Measurements from ENCODE around the gene LTBP2.

The LTBP2 gene

DNA sequence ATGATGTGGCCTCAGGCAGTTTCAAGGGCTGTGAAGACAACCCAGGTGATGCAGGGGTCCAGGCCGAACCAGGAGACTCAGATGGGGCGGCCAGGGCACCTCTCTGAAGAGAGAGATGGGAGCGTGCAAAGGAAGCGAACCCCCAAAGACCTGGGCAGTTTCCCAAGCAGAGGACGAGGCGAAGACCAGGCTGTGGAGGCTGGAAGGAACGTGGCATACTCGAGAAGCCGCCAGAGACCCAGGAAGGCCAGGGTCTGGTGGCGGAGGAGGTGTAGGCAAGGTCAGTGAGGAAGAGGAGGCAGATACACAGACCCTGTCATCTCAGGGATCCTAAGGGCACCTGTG, 24.7 kb downstream of the LTBP2 start:
- no peak for DNase-seq

DNA sequence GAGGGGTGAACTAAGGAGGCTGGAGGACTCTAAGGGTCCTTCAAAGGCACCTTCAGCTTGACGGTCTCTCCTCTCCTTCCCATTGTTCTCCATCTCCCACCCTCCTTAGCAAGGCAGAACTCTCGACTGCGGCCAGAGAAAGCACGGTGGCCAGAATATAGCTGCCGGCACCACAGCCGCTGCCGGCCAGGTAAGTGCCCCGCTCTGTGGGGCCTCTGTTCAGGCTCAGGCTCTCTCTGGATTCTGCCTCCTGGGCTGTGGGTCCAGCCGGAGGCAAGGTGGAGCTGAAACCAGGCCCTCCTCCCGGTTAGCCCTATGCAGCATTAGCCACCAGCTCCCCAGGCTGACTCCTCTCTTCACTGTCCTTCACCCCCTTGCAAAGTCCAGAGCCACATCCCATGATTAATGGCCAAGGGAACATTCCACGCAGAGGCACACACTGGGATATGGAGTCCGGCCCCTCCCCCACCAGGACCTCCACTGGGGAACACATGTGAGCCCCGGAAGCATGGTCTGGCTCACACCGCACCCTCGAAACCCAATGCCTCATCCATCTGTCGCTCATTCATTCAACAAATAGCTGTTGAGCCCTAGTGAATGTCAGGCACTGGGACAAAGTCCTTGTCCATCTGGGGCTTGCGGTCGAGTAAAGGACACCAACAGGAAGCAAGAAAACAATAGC, 25.2 kb downstream of the LTBP2 start:
- DNase-seq, result no peak

DNA sequence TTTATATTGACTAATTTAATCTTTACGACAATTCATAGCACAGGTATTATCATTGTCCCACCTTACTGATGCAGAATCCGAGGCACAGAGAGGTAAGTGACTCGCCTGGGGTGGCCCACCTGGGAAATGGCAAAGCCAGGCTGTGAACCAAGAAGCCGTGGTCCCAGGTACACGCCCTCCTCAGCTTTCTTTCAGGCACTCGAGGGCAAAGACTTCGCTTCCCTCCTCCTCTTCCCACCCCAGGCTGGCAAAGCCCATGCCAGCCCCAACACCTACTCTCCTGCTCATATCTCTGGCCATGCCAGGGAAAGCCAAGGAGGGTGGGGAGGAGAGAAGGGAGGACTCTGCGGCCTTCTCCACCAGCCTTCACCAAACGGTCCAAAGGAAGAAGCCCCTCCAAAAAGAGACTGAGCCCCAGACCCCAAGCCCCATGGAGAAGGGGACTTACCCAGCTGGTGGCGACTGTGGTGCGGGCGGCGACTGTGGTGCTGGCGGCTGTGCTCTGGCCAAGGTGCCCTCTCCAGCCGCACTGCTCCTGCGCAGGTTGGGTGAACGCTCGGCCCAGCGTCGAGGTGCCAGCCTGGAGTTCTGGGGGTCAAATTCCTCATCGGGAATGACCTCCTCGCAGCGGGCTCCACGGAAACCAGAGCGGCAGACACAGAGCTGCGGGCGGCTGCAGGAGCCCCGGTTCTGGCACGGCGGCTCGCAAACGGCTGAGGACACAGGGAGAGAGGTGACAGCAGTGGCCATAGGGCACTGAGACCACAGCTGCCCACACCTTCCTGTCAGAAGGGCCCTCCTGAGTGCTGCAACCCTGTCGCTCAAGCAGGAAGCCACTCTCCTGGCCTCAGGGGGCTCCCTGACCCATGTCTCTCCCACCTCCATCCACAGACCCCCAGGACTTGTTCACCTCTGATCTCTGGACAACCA, 26.4 kb downstream of the LTBP2 start:
- DNase-seq, result no peak

DNA sequence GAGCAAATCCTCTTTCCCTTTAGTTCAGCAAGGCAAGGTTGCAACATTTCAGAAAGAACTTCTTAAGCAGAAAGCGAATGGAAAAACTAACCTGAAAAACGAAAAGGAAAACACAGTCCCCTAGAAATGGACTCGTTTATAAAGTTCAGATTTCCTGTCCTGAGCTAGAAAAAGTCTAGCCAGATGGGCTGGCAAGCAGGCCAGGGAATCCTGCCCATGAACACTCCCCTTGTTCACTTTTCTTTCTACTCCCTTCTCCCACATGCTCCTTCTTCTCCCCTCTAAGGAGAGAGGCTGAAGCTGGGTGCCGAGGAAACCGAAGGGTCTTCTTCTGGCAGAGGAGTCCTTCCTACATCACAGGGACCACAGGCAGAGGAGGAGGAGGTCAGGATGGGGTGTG, 27.1 kb downstream of the LTBP2 start:
- no peak for DNase-seq

DNA sequence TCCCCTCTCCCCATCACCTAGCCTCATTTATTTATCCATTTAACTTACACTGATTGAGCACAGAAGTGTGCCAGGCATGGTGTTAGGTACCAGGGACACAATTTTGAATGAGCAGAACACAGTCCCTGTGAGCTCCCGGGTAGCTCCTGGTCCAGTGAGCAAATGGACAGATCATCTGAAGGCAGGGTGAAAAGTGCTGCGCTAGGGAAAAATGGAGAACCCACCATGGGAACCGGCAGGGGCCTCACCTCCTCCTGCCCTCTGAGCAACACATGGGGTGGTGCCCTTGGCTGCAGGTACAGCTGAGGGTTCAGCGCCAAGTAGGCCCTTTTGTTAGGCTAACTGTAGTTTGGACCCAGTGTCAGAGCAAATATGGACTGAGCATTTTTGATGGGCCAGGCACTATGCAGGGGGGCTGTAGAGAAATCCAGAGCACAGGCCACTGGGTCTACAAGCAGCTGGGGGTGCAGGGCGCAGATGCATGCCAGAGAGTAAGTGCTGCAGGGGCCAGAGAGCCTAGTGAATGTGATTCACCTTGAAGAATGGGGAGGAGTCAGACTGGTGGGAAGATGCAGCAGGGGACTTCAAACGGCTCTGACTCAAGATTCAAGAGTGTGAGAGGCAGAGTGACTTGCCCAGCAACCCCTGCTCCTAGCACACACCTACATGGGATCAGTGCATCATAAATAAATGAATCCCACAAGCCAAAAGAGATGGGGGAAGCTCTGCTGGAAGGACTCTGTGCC, 28.2 kb downstream of the LTBP2 start:
- DNase-seq, result no peak

DNA sequence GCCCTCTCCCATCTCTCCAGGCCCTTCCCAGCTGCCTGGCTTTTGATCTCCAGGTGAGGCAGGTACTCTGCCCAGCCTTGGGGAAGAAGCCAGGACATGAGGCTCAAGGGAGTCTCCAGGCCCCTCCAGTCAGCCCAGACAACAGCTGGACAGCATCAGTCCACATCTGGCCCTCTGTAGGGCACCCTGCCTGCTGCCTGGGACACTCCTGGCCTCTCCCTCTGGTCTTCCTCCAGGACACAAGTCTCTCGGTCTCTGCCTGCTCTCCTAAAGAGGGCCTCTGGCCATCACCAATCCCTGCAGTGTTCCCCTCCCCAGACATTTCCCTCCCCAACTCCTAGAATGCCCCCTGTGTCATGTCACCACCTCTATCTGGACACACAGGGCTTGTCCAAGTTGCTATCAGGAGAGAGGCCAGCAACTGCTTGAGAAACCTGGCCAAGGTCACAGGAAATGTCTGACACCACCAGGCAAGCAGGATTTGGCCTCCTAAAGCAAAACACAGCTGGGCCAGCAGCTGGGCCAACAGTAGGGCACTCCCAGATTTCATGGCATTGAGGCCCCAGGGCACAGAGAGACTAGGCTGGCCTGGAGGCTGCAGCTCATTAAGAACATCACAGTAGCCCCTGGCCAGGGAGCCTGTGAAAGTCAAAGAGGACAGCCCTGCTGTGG, 29.0 kb downstream of the LTBP2 start:
- no peak for DNase-seq

DNA sequence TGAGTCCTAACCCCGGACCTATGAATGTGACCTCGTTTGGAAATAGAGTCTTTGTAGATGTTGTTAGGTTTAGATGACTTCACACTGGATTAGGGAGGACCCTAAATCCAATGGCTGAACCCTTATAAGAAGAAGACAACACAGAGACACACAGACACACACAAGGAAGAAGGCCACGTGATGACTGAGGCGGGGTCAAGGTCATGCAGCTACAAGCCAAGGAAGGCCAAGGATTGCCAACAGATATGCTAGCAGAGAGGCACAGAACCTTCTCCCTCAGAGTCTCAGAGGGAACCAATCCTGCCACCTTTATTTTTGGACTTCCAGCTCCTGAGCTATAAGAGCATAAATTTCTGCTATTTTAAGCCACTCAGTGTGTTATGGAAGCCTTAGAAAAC, 31.8 kb downstream of the LTBP2 start:
- no peak for DNase-seq

DNA sequence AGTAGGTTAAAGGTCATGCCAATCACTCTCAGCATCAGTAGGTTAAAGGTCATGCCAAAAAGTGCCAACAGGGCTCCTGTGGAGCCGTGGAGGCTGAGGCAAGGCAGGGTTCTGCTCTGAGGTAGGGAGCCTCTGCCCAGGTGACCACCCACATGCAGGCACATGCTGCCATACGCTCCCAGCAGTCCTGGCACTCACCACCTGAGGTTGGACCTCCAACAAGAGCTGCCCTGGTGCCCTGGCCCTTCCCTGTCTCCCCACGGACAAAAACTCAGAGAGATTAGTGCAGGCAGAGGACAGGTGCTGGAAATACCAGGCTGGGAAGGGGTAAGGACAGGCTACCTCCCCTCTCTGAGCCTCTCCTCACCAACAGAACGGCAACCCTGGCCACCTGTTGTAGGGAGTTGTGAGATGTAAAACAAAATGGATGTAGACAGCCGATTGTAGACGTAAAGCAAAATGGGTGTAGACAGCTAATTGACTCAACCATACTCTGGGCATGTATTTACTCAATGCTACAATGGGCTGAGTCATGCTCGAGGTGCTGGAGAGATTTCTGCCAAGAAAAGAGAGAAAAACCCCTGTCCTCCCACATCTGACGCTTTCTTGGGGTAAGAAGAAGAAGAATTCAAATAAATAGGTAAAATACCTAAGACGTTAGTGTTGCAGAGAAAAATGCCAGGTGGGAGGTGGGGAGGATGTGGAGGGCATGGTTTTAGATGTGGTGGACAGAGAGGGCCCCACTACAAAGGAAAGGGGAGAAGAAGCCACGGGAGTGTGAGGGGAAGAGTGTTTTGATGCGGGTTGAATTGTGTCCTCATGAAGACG, 32.4 kb downstream of the LTBP2 start:
- DNase-seq, result no peak

DNA sequence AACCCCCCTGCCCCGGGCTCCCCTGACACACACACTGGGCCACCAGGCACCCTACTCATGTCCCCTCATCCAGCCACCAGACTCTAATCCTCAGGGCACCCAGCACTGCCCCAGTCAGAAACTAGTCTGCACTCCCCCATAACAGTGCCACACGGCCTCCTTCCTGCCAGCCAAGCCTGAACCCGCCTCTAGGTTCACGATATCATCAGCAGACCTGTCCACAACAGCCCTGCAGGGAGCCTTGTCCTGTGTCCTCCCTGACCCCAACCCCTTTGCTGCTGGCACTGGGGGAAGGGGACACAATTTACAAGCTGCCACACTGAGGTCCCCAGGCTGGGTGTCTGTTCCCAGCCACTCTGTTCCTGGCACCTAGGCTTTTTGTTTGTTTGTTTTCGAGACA, 33.6 kb downstream of the LTBP2 start:
- no peak for DNase-seq

DNA sequence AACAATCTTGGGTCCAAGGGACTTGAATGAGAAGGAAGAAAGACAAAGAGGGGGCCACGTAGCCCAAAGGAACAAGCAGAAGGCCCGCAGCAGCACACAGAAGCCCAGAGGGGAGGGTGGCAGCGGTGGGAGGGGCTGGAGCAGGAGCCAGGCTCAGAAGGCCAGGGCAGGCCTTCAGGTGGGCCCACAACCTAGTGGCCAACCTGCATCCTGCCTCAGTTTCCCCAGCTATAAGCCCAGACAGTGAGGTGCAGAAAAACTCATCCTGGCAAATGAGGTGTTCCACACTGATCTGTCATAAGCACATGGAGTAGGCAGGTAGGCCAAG, 34.1 kb downstream of the LTBP2 start:
- DNase-seq, result no peak

DNA sequence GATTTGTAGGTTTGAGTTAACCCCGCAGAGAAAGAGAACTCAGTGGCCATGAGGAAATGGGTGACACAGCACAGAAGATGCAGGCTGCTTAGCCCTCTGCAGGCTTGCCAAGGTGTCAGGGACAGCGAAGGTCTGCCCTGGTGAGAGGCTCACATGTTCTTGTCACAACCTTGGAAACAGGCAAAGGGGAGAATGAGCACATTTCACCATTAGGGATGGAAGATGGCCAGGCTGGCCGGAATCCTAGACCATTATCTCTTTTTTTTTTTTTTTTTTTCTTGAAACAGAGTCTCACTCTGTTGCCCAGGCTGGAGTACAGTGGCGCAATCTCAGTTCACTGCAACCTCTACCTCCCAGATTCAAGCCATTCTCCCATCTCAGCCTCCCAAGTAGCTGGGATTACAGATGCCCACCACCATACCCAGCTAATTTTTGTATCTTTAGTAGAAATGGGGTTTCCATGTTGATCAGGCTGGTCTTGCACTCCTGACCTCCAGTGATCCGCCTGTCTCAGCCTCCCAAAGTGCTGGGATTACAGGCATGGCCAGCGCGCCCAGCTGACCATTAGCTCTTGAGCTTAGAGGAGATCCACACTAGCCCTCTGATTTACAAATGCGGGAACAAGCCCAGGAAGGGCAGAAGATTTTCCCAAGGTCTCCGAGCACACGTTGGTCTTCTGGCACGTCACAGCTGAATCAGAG, 34.6 kb downstream of the LTBP2 start:
- no peak for DNase-seq

DNA sequence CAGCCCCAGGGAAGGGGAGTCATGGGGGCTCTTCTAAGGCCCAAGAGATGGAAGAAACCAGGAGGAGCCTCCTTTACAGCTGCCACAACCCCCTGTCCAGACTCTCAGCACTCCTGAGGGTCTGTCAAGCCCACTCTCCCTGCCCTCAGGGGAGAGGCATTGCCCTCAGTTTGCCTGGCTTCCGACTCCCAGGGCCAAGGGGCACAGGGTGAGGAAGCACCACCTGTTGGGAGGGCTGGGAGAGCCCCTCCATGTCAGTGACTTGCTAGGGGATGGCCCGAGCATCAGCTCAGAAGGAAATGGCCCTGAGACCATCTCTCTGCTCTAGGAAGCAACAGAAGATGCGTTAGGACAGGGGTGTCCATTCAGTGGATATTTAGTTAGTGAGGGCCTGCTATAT, 36.1 kb downstream of the LTBP2 start:
- DNase-seq, result no peak

DNA sequence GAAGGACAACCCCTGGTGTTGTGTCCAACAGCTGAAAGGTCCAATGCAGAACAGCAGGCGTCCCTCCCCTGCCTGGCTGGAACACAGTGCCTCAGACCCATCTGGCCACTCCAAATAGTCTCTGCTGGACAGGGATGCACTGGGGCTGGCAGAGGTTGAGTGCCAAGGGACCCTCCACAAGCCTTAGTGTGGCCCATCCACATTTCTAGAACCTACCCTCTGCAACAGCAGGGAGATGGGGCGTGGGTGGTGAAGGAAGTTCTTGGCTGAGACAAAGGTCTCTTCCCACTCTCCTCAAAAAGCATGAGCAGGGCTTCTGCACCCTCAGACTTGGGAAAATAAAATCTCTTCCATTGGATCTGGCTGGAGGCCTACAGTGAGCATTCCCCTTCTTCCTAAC, 36.5 kb downstream of the LTBP2 start:
- DNase-seq, result no peak

DNA sequence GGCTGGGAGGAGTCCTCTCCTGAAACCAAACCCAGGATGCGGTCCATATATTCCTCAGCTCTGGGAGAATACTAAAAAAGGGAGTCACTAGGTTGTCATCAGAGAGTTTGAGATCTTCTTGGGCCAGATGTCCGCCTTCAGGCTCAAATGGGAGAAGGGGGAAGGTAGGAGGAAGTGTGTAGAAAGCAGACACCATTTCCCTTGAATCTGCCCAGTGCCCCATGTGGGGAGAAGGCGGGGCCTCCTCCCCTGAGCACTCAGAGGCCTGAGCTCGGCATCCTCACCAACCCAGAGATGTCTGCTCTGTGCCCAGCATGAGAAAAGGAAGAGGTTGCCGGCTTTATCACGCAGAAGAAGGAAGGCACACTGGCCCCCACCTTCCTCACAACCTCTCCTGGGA, 37.3 kb downstream of the LTBP2 start:
- DNase-seq, result no peak

DNA sequence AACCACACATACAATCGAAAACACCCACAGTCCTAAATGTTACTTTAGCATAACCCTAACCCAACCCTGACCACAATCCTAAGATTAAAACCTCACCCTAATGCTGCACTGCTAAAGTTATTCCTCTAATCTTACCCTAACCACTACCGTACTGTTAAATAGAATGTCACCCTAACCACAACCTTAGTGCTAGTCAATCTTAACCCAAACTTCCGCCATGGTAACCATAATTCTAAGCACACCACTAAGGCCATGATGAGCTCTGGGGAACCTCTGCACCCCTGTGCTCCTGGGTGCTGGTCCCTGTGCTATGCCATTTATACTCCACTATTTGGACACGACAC, 38.0 kb downstream of the LTBP2 start:
- no peak for DNase-seq

DNA sequence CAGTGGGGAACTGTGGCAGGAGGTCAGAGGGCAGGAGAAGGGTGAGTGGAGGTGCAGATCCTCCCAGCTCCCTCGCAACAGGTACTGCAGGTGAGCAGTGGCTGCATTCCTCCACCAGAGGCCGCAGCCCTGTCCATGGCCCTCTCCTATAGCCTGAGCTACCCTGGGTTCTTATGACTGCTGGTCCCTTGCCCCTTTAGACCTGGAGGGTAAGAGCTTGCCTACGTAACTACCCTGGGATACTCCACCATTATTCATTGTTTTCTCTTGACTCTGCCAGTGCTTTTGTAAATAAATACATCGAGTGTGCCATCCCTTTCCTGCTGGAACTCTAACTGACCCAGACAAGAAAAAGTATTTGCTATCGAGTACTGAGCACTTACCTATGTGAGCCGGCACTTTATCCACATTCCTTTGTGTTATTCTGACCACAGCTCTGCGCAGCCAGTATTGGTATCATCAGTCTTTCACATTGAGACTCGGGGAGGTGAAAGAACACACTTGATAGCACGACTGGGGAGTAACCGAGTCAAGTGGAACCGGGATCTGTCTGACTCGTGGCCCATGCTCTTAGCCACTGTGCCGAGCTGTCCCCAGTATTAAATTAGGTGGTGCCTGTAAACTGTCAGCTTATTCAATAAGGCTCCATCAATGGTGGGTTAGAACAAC, 38.5 kb downstream of the LTBP2 start:
- DNase-seq, result no peak

DNA sequence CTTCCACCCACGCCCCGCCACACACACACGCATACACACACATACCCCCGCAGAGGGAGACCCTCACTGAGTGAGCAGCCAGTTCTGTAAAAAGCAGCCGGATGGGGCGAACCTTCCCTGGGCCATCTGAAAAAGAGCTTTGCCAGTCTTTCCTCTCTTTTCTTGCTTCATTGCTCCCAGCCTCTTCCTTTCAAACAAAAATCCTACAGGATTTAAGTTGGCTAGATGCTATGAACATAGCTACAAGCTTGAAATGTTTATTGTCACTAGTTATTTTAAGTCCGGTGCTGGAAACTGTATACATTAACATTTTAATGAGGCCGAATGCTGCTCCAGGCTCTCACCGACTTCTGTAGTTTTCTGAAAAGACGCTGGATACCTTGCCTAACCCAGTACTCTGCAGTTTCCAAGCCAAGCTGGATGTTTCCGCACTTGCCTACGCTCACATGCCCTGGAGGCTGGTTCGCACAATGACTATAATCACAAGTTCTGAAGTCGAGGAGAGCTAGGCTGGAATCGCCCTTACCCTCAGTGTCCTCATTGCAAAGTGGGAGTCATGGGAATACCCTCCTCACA, 39.2 kb downstream of the LTBP2 start:
- DNase-seq, result peak; percentile 48

DNA sequence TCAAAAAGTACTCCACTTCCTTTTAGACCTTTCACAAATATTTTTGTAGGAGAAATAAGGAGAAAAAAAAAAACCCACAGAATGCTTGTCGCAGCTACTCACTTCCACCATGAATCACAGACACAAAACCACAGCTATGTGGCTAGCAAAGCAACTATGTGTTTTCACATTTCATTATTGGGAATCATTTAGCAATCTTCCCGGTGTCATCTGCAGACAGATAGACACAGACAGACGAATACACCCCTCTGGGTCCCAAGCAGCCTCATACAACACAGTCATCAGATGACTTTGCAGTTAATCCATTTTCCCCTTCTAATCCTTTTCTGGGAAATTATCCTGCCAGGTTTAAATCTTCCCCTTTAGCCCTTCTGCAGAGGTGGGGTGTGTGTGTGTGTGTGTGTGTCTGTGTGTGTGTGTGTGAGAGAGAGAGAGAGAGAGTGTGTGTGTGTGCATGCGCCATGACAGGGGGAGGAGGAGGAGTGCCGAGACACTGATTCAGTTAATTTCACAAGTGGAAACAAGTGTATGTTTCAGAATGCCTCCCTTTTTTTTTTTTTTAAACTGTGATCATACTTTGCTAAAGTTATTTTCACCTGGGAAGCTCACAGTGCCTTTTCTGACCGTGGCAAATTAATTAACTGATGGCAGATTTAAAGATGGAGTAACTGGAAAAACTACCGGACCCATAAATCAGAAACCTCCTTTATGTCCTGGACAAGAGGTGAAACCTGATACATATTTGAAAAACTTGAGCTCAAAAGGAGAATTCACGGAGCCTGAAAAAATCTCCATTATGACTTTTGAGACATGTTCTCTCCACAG, 39.9 kb downstream of the LTBP2 start:
- DNase-seq, result peak; percentile 56

DNA sequence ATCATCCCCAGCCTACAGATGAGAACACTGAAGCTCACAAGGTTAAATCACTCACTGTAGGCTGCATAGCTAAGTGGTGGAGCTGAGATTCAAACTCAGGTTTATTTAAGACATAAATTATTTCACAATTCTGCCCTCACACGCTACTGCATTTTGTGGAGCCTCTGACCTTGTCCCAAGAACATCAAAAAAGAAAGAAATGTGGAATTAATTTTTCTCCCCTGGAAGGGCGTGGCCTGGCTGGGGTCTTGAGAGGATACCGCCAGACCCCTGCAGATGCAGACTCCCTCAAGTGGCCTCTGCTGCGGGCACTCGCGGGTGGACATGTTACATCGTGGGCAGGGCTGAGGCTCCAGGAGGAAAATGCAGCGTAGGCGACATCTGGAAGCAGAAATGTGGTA, 40.6 kb downstream of the LTBP2 start:
- no peak for DNase-seq

DNA sequence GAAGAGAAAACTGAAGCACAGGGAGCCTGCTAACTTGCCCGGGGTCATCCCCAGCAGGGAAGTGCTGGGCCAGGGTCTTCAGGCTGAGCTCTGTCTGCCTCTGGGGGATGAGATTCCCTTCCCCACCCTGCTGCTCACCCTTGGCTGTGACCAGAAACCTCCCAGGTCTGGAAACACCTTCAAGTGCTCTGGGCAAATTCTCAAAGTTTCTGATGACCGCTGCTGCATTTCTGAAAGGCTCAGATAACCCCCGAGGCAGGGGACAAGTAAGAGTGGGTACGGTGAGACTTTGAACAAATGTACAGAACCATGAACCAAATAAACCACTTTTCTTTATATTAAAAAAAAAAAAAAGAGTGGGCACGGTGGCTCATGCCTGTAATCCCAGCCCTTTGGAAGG, 41.3 kb downstream of the LTBP2 start:
- DNase-seq, result no peak

Measured in retina (tissue), 1 donor.